GM23338 (cell line): ENCODE data around the gene TMPRSS9. TPM values are rescaled to one million over a fixed set of nuclear protein-coding genes. Genes with fewer than 3 reads are reported as not detected.
A peak's percentile ranks its signal among the peaks of the same experiment; 100 is the strongest.

Experiments used
- ATAC-seq: fragments of 200-7000 bp; cut with Tn5 transposase; 3 replicates; pipeline ENCODE4 v1.9.1; 2020
- DNase-seq: peaks from one replicate; pipeline ENCODE4 v3.0.0-alpha.2; 2015; ENCODE audit warnings: low spot score
- H2AFZ ChIP-seq: fragments of 200-600 bp; sonication (generic); 2 replicates; pipeline ENCODE4 v1.8.0; 2016; ENCODE audit warnings: antibody characterized with exemption, mild to moderate bottlenecking, moderate library complexity
- H3F3A ChIP-seq: fragments of 200-600 bp; sonication (generic); replicated peaks from 2 replicates; pipeline ENCODE4 v1.8.0; 2017; ENCODE audit warnings: antibody characterized with exemption, mixed run types, low read depth
- H3K27ac ChIP-seq: fragments of 200-600 bp; sonication (generic); 2 replicates; pipeline ENCODE4 v1.6.1; 2016; ENCODE audit warnings: low read depth
- H3K27me3 ChIP-seq: fragments of 200-600 bp; sonication (generic); 2 replicates; pipeline ENCODE4 v1.8.0; 2016; ENCODE audit warnings: mild to moderate bottlenecking, mixed run types, moderate library complexity; ENCODE audit not compliant: insufficient read depth
- H3K36me3 ChIP-seq: fragments of 200-600 bp; sonication (generic); 2 replicates; pipeline ENCODE4 v1.8.0; 2016; ENCODE audit warnings: mild to moderate bottlenecking; ENCODE audit not compliant: insufficient read depth
- H3K4me1 ChIP-seq: fragments of 200-600 bp; sonication (generic); 2 replicates; pipeline ENCODE4 v1.8.0; 2016; ENCODE audit warnings: mild to moderate bottlenecking, moderate library complexity; ENCODE audit not compliant: insufficient read depth
- H3K4me2 ChIP-seq: fragments of 200-600 bp; sonication (generic); 2 replicates; pipeline ENCODE4 v1.7.1; 2017; ENCODE audit warnings: mixed run types
- H3K4me3 ChIP-seq: fragments of 200-600 bp; sonication (generic); 2 replicates; pipeline ENCODE4 v1.6.1; 2016; ENCODE audit warnings: mixed run types
- H3K79me2 ChIP-seq: fragments of 200-600 bp; sonication (generic); replicated peaks from 2 replicates; pipeline ENCODE4 v1.8.0; 2017; ENCODE audit warnings: mild to moderate bottlenecking; ENCODE audit not compliant: insufficient read depth
- H3K9me2 ChIP-seq: fragments of 200-600 bp; sonication (generic); 2 replicates; pipeline ENCODE4 v1.8.0; 2017; ENCODE audit not compliant: insufficient read depth
- H4K20me1 ChIP-seq: fragments of 200-600 bp; sonication (generic); replicated peaks from 2 replicates; pipeline ENCODE4 v1.8.0; 2017; ENCODE audit warnings: mild to moderate bottlenecking; ENCODE audit not compliant: insufficient read depth
- H3K27ac Mint-ChIP-seq: 2 replicates; pipeline ENCODE4 v1.8.0; 2020; ENCODE audit warnings: inconsistent platforms, mild to moderate bottlenecking, moderate library complexity, mixed read lengths
- H3K27me3 Mint-ChIP-seq: 3 replicates; pipeline ENCODE4 v1.8.0; 2022; ENCODE audit warnings: low read depth, mild to moderate bottlenecking, moderate library complexity, mixed read lengths, inconsistent platforms; ENCODE audit not compliant: insufficient read depth, poor library complexity
- H3K36me3 Mint-ChIP-seq: 3 replicates; pipeline ENCODE4 v1.8.0; 2021; ENCODE audit warnings: low read depth, mild to moderate bottlenecking, inconsistent platforms, moderate library complexity, mixed read lengths
- H3K4me1 Mint-ChIP-seq: 3 replicates; pipeline ENCODE4 v1.8.0; 2020; ENCODE audit warnings: mild to moderate bottlenecking, inconsistent platforms, mixed read lengths
- H3K4me3 Mint-ChIP-seq: 3 replicates; pipeline ENCODE4 v1.8.0; 2021; ENCODE audit warnings: moderate library complexity, mild to moderate bottlenecking, inconsistent platforms, mixed read lengths
- H3K9me3 Mint-ChIP-seq: 3 replicates; pipeline ENCODE4 v1.8.0; 2020; ENCODE audit warnings: moderate library complexity, mild to moderate bottlenecking, inconsistent platforms, mixed read lengths
- CREB1 ChIP-seq: fragments of 250-450 bp; sonication (Bioruptor Pico); IDR thresholded peaks from 2 replicates; pipeline ENCODE4 v1.5.0; 2020; ENCODE audit warnings: low read depth, mild to moderate bottlenecking, moderate library complexity
- CTCF ChIP-seq, 2 experiments: fragments of 200-600 bp in 1 of 2; sonication (generic) in 1 of 2; conservative IDR thresholded peaks; 2 replicates each; pipeline versions ENCODE4 v1.5.1 to v1.6.1; 2016 to 2017; ENCODE audit warnings: antibody characterized with exemption in 2 of 2, low read depth in 2 of 2, mild to moderate bottlenecking in 2 of 2, moderate library complexity in 1 of 2
- EZH2 ChIP-seq: fragments of 200-600 bp; sonication (generic); IDR thresholded peaks from one replicate; pipeline ENCODE4 v1.8.0; 2017; ENCODE audit warnings: antibody characterized with exemption, mild to moderate bottlenecking, low read depth; ENCODE audit not compliant: unreplicated experiment
- JUNB ChIP-seq: IDR thresholded peaks from one replicate; pipeline ENCODE4 v1.6.1; 2016; ENCODE audit warnings: antibody characterized with exemption; ENCODE audit not compliant: unreplicated experiment
- POLR2AphosphoS5 ChIP-seq: IDR thresholded peaks from 2 replicates; pipeline ENCODE4 v1.6.1; 2016; ENCODE audit warnings: antibody characterized with exemption, low read depth
- STAT1 ChIP-seq: IDR thresholded peaks from one replicate; pipeline ENCODE4 v1.6.1; 2016; ENCODE audit warnings: antibody characterized with exemption; ENCODE audit not compliant: unreplicated experiment
- ZNF331 ChIP-seq: fragments of 250-450 bp; sonication (Bioruptor Pico); IDR thresholded peaks from 2 replicates; pipeline ENCODE4 v1.5.0; 2020; ENCODE audit warnings: low read depth, mild to moderate bottlenecking, moderate library complexity
- polyA plus RNA-seq: library from polyadenylated mRNA; unstranded; fragments of >200 nt; fragmentation: Nextera tagmentation; extraction: Ambion mirVana; gene quantifications from 2 replicates; pipeline ENCODE4 v1.2.1, GENCODE V29; 2016
- total RNA-seq: library from RNA; depleted of rRNA; stranded (reverse); fragments of >200 nt; shearing (Covaris generic); gene quantifications from 2 replicates; pipeline ENCODE4 v1.2.3, GENCODE V29; 2014
- TF ChIP-seq, protein P1 (sequence below): IDR thresholded peaks from one replicate; pipeline ENCODE4 v1.6.1; 2018; ENCODE audit warnings: antibody characterized with exemption; ENCODE audit not compliant: unreplicated experiment
- TF ChIP-seq, protein P2 (sequence below): IDR thresholded peaks from 2 replicates; pipeline ENCODE4 v1.6.1; 2016; ENCODE audit warnings: antibody characterized with exemption

The TMPRSS9 gene
- total and polyA plus RNA-seq, 2 experiments from 2014 or later = 0.05 to 0.28 TPM

DNA sequence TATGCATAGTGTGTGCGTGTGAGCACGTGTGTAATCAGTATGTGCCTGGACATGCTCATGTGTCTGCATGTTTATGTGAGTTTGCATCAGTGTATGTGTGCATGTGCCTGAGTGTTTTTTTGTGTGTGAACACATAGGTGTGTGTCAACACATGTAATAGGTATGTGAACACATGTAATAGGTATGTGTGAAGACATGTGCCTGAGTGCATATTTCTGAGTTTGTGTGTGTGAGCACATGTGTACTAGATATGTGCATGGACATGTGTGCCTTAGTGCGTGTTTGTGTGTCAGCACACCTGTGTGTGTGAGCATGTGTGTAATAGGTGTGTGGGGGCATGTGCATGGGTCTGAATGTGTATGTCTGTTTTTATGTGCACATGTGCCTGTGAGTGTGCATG, 24.2 kb upstream of the TMPRSS9 start:
- no peak for ATAC-seq
- Histone ChIP-seq H3K27me3 (no peaks in the 10 kb centered on the region), H3K4me2 (no peak overlapping the region), H4K20me1 (peaks cover 9% of the 10 kb centered on the region), H3K36me3 (no peaks in the 10 kb centered on the region), H3F3A (peaks cover 24% of the 10 kb centered on the region), H3K79me2 (peaks cover 40% of the 10 kb centered on the region), H3K27ac (0 out of 2 replicates have a peak overlapping the region, but pooled peaks have one; percentile 39), H2AFZ (no peak overlapping the region), H3K4me3 (no peak overlapping the region), H3K4me1 (peaks cover 10% of the 10 kb centered on the region), H3K9me2 (no peaks in the 10 kb centered on the region; the same call in 1 of the 2 replicates)
- Mint-ChIP-seq H3K9me3 (peaks cover 13% of the 10 kb centered on the region), H3K4me1 (peaks cover 26% of the 10 kb centered on the region), H3K27me3 (peaks cover 14% of the 10 kb centered on the region), H3K4me3 (no peak overlapping the region), H3K36me3 (peaks cover 24% of the 10 kb centered on the region), H3K27ac (no peak overlapping the region; the same call in 1 of the 2 replicates)
- no peak for DNase-seq
- TF ChIP-seq CTCF (conservative IDR thresholded peaks at IDR 0.05; ENCODE audit: low read depth in 2 of 2) (no peak), ZNF331 (CRISPR knock-in tag) (no peak), EZH2 (no peak), POLR2AphosphoS5 (no peak), CREB1 (CRISPR knock-in tag) (no peak), STAT1 (no peak)
- TF ChIP-seq, protein P1, sequence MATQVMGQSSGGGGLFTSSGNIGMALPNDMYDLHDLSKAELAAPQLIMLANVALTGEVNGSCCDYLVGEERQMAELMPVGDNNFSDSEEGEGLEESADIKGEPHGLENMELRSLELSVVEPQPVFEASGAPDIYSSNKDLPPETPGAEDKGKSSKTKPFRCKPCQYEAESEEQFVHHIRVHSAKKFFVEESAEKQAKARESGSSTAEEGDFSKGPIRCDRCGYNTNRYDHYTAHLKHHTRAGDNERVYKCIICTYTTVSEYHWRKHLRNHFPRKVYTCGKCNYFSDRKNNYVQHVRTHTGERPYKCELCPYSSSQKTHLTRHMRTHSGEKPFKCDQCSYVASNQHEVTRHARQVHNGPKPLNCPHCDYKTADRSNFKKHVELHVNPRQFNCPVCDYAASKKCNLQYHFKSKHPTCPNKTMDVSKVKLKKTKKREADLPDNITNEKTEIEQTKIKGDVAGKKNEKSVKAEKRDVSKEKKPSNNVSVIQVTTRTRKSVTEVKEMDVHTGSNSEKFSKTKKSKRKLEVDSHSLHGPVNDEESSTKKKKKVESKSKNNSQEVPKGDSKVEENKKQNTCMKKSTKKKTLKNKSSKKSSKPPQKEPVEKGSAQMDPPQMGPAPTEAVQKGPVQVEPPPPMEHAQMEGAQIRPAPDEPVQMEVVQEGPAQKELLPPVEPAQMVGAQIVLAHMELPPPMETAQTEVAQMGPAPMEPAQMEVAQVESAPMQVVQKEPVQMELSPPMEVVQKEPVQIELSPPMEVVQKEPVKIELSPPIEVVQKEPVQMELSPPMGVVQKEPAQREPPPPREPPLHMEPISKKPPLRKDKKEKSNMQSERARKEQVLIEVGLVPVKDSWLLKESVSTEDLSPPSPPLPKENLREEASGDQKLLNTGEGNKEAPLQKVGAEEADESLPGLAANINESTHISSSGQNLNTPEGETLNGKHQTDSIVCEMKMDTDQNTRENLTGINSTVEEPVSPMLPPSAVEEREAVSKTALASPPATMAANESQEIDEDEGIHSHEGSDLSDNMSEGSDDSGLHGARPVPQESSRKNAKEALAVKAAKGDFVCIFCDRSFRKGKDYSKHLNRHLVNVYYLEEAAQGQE = no peak

DNA sequence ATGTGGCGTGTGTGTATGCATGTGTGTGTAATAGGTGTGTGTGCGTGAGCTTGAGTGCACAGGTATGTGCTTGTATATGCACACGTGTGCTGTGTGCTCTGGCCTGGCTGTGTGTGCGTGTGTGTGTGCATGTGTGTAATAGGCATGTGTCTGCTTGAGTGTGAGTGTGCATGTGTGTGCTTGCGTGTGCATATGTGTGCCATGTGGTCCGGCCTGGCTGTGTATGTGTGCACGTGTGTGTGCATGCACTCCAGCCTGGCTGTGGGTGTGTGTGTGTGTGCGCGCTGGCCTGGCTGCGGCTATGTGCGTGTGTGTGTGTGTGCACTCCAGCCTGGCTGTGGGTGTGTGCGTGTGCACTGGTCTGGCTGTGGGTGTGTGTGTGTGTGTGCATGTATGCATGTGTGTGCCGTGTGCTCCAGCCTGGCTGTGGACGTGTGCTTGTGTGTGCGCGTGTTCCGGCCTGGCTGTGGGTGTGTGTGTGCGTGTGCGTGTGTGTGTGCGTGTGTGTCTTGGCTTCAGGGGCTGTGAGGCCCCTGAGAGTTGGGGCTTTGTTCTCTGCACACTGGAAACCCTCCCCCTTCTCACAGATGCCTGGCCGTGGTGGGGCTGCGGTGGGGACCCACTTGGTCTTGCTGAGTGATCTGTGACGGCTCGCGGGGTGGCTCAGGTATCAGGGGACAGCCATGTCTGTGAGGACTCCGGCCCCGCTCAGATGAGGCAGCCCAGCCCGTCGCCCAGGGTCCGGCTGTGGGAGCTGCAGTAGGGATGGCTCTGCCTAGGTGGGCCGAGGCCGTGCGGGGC, 23.3 kb upstream of the TMPRSS9 start:
- H4K20me1 ChIP-seq = peaks cover 9% of the 10 kb centered on the region
- DNase-seq = no peak
- TF ChIP-seq, protein P1 = no peak
- TF ChIP-seq POLR2AphosphoS5 = no peak
- no peak for TF ChIP-seq STAT1
- no peak for TF ChIP-seq CREB1 (CRISPR knock-in tag)
- TF ChIP-seq, protein P2, sequence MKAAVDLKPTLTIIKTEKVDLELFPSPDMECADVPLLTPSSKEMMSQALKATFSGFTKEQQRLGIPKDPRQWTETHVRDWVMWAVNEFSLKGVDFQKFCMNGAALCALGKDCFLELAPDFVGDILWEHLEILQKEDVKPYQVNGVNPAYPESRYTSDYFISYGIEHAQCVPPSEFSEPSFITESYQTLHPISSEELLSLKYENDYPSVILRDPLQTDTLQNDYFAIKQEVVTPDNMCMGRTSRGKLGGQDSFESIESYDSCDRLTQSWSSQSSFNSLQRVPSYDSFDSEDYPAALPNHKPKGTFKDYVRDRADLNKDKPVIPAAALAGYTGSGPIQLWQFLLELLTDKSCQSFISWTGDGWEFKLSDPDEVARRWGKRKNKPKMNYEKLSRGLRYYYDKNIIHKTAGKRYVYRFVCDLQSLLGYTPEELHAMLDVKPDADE = no peak
- TF ChIP-seq EZH2 = no peak
- TF ChIP-seq JUNB = no peak

More for the DNA sequence above, 23.3 kb upstream of the TMPRSS9 start:
- H3F3A ChIP-seq = peaks cover 24% of the 10 kb centered on the region
- peaks cover 13% of the 10 kb centered on the region for H3K9me3 Mint-ChIP-seq
- peak; percentile 23 for ATAC-seq
- peak overlapping the region; percentile 34; the same call in 1 of the 2 replicates for H3K27ac Mint-ChIP-seq
- H2AFZ ChIP-seq = no peak overlapping the region
- 0 out of 2 replicates have a peak overlapping the region, but pooled peaks have one; percentile 45 for H3K27ac ChIP-seq
- peaks cover 17% of the 10 kb centered on the region for H3K4me1 Mint-ChIP-seq
- no peak overlapping the region for H3K4me3 ChIP-seq
- H3K27me3 Mint-ChIP-seq = peaks cover 13% of the 10 kb centered on the region
- no peaks in the 10 kb centered on the region; the same call in 1 of the 2 replicates for H3K9me2 ChIP-seq
- peaks cover 32% of the 10 kb centered on the region for H3K79me2 ChIP-seq
- H3K27me3 ChIP-seq = no peaks in the 10 kb centered on the region
- peaks cover 2% of the 10 kb centered on the region; the same call in 1 of the 2 replicates for H3K4me1 ChIP-seq
- H3K4me2 ChIP-seq = no peak overlapping the region
- H3K36me3 Mint-ChIP-seq = peaks cover 28% of the 10 kb centered on the region
- H3K4me3 Mint-ChIP-seq = no peak overlapping the region
- H3K36me3 ChIP-seq = no peaks in the 10 kb centered on the region
